Gastrocnemius medialis (tissue), 4 donors: Measurements from ENCODE around the gene PIK3R6. TPM values are rescaled to one million over a fixed set of nuclear protein-coding genes. Genes with fewer than 3 reads are reported as not detected.

ENCODE experiments used
- ATAC-seq, 2 donors: fragments of 150-250 bp; one replicate each; pipeline ENCODE4 v1.9.1; 2016
- DNase-seq, 2 donors: peaks; one replicate each; pipeline ENCODE4 v3.0.0-alpha.2; 2019
- H3K27ac ChIP-seq, 4 donors: fragments of 200-600 bp; sonication (generic); 1 replicate in 1 of 4; 2 replicates in 3 of 4; pipeline ENCODE4 v1.5.1; 2016 to 2018; ENCODE audit warnings: mild to moderate bottlenecking in 2 of 4, moderate library complexity in 1 of 4
- H3K27me3 ChIP-seq, 3 donors: fragments of 200-600 bp; sonication (generic) in 2 of 3; 1 replicate in 1 of 3; 2 replicates in 2 of 3; pipeline versions ENCODE4 v1.5.1 to v1.6.0; 2016 to 2019; ENCODE audit warnings: mild to moderate bottlenecking in 1 of 3, moderate library complexity in 1 of 3
- H3K36me3 ChIP-seq, 2 donors: fragments of 200-600 bp; sonication (generic) in 1 of 2; one replicate each; pipeline ENCODE4 v1.5.1; 2017 to 2018
- H3K4me1 ChIP-seq, 2 donors: fragments of 200-600 bp; sonication (generic) in 1 of 2; one replicate each; pipeline ENCODE4 v1.5.1; 2016 to 2017; ENCODE audit warnings: mild to moderate bottlenecking in 2 of 2
- H3K4me3 ChIP-seq, 4 donors: fragments of 200-600 bp; sonication (generic) in 3 of 4; 1 replicate in 1 of 4; 2 replicates in 3 of 4; pipeline ENCODE4 v1.5.1; 2016 to 2019; ENCODE audit warnings: mild to moderate bottlenecking in 2 of 4
- H3K9me3 ChIP-seq, 3 donors: fragments of 200-600 bp; sonication (generic) in 2 of 3; 1 replicate in 1 of 3; 2 replicates in 2 of 3; pipeline ENCODE4 v1.5.1; 2016 to 2019
- POLR2A ChIP-seq, 2 donors: fragments of 450-650 bp; IDR thresholded peaks; one replicate each; pipeline ENCODE4 v1.6.1; 2017; ENCODE audit warnings: antibody characterized with exemption in 2 of 2, mild to moderate bottlenecking in 2 of 2, moderate library complexity in 2 of 2
- in situ Hi-C, 4 donors: fragments of 200-750 bp; cut with MboI; loops; one replicate each; pipeline versions ENCODE4 v1.15.0 to v1.8.0; 2017; ENCODE audit warnings: low sequenced_read_pairs in 4 of 4
- intact Hi-C: fragments of 100-400 bp; cut with DNase I; formaldehyde crosslinking; loops from one replicate; pipeline ENCODE4 v1.15.1; 2023; ENCODE audit warnings: low total_unique reads
- total RNA-seq, 4 donors: library from RNA; depleted of rRNA; stranded (reverse); fragments of >200 nt; gene quantifications; one replicate each; pipeline versions ENCODE4 v1.1.0 to v1.2.3, GENCODE V29; 2016
- TF ChIP-seq, protein P1 (sequence below), 5 experiments: fragments of 450-650 bp in 3 of 5; fragments of 200-600 bp in 2 of 5; sonication (generic) in 2 of 5; IDR thresholded peaks in 4 of 5; conservative IDR thresholded peaks in 1 of 5; 1 replicate in 4 of 5; 2 replicates in 1 of 5; pipeline ENCODE4 v1.5.1; 2016 to 2019; ENCODE audit warnings: antibody characterized with exemption in 5 of 5, mild to moderate bottlenecking in 3 of 5, moderate library complexity in 3 of 5

Gene PIK3R6
- total RNA-seq, 4 donors from 2014 or later: 0.09 to 0.24 (median 0.16) TPM; not detected in 1

DNA sequence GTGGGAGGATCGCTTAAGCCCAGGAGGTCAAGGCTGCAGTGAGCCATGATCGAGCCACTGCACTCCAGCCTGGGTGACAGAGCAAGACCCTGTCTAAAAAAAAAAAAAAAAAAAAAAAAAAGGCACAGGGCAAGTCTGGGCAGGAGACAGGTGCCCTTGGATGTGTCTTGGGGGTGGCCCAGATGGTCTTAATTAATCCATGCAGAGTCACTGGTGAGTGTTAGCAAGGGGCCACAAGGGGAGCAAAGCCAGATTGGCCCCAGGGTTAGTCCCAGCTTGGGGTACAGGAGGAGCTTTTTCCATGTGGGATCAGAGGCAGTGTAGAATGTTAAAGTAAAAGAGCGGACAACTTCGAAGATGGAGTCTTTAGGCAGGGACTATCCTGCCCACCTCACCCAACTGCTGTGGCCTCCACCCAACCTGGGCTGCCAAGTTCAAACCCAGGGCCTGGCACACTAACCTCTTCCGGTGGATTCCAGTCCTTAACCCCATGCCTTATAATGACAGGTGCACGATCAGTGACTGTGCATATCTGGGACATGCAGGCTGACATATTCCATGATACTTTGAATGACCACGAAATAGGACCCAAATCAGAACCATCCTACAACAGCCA, 36.1 kb downstream of the PIK3R6 start:
- peaks cover 3 to 7% (median 6%) of the 10 kb centered on the region in 3 donors for H3K27me3 ChIP-seq
- H3K4me1 ChIP-seq: no peaks in the 10 kb centered on the region
- no peak for TF ChIP-seq POLR2A (IDR thresholded peaks at IDR 0.05)
- TF ChIP-seq, protein P1, sequence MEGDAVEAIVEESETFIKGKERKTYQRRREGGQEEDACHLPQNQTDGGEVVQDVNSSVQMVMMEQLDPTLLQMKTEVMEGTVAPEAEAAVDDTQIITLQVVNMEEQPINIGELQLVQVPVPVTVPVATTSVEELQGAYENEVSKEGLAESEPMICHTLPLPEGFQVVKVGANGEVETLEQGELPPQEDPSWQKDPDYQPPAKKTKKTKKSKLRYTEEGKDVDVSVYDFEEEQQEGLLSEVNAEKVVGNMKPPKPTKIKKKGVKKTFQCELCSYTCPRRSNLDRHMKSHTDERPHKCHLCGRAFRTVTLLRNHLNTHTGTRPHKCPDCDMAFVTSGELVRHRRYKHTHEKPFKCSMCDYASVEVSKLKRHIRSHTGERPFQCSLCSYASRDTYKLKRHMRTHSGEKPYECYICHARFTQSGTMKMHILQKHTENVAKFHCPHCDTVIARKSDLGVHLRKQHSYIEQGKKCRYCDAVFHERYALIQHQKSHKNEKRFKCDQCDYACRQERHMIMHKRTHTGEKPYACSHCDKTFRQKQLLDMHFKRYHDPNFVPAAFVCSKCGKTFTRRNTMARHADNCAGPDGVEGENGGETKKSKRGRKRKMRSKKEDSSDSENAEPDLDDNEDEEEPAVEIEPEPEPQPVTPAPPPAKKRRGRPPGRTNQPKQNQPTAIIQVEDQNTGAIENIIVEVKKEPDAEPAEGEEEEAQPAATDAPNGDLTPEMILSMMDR (IDR thresholded peaks at IDR 0.05 in 4 of 5, conservative IDR thresholded peaks at IDR 0.05 in 1 of 5): no peak
- no peaks in the 10 kb centered on the region for H3K9me3 ChIP-seq
- DNase-seq: no peak
- no peak overlapping the region for H3K27ac ChIP-seq
- in situ Hi-C loops (no loop called here), intact Hi-C loops (no loop called here)
- H3K36me3 ChIP-seq: no peaks in the 10 kb centered on the region
- ATAC-seq: no peak
- no peak overlapping the region for H3K4me3 ChIP-seq

DNA sequence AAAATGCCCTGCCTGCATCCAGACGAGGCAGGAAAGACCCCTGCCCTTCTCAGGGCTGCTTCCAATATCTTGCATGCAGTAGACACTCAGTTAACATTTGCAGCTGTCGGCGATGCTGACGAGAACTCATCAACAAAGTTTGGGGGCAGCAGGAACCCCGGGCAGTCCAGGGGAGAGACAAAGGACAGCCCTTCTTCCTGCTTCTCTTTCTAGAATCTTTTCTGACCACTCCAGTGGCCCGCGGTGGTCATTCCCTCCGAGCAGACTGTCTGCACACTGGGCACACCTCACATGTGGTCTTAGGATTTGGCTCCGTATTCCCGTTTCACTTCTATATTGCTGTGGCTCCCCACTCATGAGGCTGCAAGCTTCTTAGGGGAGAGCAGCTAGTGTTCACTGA, 37.3 kb downstream of the PIK3R6 start:
- no peaks in the 10 kb centered on the region for H3K36me3 ChIP-seq
- in situ Hi-C loops: no loop called here
- TF ChIP-seq POLR2A (IDR thresholded peaks at IDR 0.05): no peak
- TF ChIP-seq, protein P1 (IDR thresholded peaks at IDR 0.05 in 4 of 5, conservative IDR thresholded peaks at IDR 0.05 in 1 of 5): no peak
- ATAC-seq (no peak), DNase-seq (no peak)
- no peak overlapping the region for H3K27ac ChIP-seq
- H3K27me3 ChIP-seq: peaks cover 3 to 7% (median 6%) of the 10 kb centered on the region in 3 donors
- H3K4me1 ChIP-seq: no peaks in the 10 kb centered on the region
- intact Hi-C loops: no loop called here
- no peak overlapping the region for H3K4me3 ChIP-seq
- H3K9me3 ChIP-seq: peaks cover 0 to 4% (median 0%) of the 10 kb centered on the region in 3 donors

DNA sequence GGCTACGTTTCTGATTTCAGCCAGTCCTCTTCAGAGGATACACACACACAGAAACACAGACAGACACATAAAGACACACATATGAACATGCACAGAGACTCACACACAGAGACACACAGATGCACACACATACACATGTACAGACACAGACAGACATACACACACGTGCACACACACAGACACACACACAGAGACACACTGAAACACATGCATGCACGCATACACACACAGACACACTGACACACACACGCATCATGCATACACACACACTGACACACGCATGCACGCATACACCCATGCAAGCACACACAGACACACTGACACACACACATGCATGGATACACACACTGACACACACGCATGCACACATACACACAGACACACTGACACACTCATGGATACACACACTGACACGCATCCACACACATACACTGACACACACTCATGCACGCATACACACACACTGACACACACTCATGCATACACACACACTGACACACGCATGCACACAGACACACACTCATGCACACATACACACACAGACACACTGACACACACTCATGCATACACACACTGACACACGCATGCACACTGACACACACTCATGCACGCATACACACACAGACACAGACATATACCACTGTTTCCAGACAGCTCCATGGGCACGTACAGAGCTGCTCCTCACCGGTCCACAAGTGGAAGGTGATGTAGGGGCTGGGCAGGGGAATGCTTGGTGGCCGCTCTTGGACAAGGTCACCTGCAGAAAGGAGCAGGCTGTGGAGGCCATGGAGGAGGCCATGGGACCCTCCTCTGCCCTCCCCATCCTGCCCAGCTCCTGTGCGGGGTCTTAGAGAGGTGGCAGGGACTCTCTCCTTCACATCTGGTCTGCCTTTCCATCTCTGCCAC, 38.2 kb downstream of the PIK3R6 start:
- Histone ChIP-seq H3K27me3 (peaks cover 3 to 7% (median 6%) of the 10 kb centered on the region in 3 donors), H3K4me3 (no peak overlapping the region), H3K27ac (no peak overlapping the region), H3K9me3 (peaks cover 0 to 4% (median 0%) of the 10 kb centered on the region in 3 donors), H3K4me1 (no peaks in the 10 kb centered on the region), H3K36me3 (no peaks in the 10 kb centered on the region)
- ATAC-seq: no peak
- TF ChIP-seq, protein P1 (IDR thresholded peaks at IDR 0.05 in 4 of 5, conservative IDR thresholded peaks at IDR 0.05 in 1 of 5): no peak
- no peak for TF ChIP-seq POLR2A (IDR thresholded peaks at IDR 0.05)
- intact Hi-C loops: no loop called here
- no peak for DNase-seq
- in situ Hi-C loops: no loop called here

DNA sequence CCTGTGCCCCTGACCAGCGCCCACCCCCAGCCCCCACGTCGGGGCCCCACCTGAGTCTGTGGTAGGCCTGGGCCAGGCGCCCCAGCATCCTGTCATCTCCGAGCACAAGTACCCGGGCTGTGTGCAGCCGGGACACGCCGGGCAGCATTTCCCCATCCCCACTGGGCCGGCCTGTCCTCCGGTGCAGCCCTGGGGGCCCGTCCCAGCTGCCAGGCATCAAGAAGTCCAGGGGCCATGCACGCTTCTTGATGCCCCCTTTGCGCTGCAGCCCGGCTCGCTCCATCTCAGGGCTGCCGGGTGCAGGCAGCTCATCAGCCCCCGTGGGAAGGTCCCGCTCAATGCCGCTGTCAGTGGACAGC, 39.0 kb downstream of the PIK3R6 start:
- Histone ChIP-seq H3K27ac (no peak overlapping the region), H3K27me3 (peaks cover 3 to 7% (median 6%) of the 10 kb centered on the region in 3 donors), H3K36me3 (no peaks in the 10 kb centered on the region), H3K4me1 (no peaks in the 10 kb centered on the region), H3K9me3 (peaks cover 0 to 4% (median 0%) of the 10 kb centered on the region in 3 donors), H3K4me3 (no peak overlapping the region)
- TF ChIP-seq POLR2A (IDR thresholded peaks at IDR 0.05): no peak
- TF ChIP-seq, protein P1 (IDR thresholded peaks at IDR 0.05 in 4 of 5, conservative IDR thresholded peaks at IDR 0.05 in 1 of 5): no peak
- ATAC-seq (no peak), DNase-seq (no peak)
- in situ Hi-C loops: no loop called here
- intact Hi-C loops: no loop called here
